Prostate gland (tissue), 2 donors: ENCODE results near the gene TRIM29.

Experiments
- CTCF ChIP-seq, 4 experiments: fragments of 200-600 bp in 2 of 4; fragments of 450-650 bp in 2 of 4; sonication (generic) in 2 of 4; IDR thresholded peaks; 1 replicate in 3 of 4; 2 replicates in 1 of 4; pipeline ENCODE4 v1.5.1; 2016 to 2019; ENCODE audit warnings: antibody characterized with exemption in 4 of 4, mild to moderate bottlenecking in 2 of 4, moderate library complexity in 2 of 4
- POLR2A ChIP-seq: fragments of 450-650 bp; IDR thresholded peaks from one replicate; pipeline ENCODE4 v1.6.1; 2016; ENCODE audit warnings: antibody characterized with exemption, mild to moderate bottlenecking

- no peak for TF ChIP-seq POLR2A
- TF ChIP-seq CTCF (IDR thresholded peaks at IDR 0.05): no peak
Observed at GRCh38 chr11:120173019-120173705, 35.2 kb upstream of the TRIM29 start.
